HG03066 (cell line): ENCODE results near the gene GRID2IP.
"Not testable (repeated sequence)": the region's sequence is repeated elsewhere in the genome, so short reads cannot be mapped to it uniquely, and the experiment has no call there.

Experiments used
- ATAC-seq: cut with Tn5 transposase; IDR thresholded peaks from one replicate; pipeline ENCODE4 v1.9.1; 2021; ENCODE audit warnings: low read depth; ENCODE audit not compliant: unreplicated experiment

Gene GRID2IP

GRCh38 chr7:6551016-6551511, at the start of gene GRID2IP:
Gene GRID2IP, minus strand, starts transcription at chr7:6551461. Its CDS starts 25 bp downstream, at chr7:6551436.
- no peak for ATAC-seq

GRCh38 chr7:6600093-6600492, 48.8 kb upstream of the GRID2IP start:
- no peak for ATAC-seq

GRCh38 chr7:6590645-6591110, 39.4 kb upstream of the GRID2IP start:
- ATAC-seq = peak; percentile 32

GRCh38 chr7:6589829-6590644, 38.8 kb upstream of the GRID2IP start, which contains the start of gene INTS15:
Gene INTS15, plus strand, starts transcription at chr7:6590021. Its CDS starts 263 bp downstream, at chr7:6590284.
- ATAC-seq = peak; percentile 78

- no peak for ATAC-seq
These were observed 38.0 kb upstream of the GRID2IP start for GRCh38 chr7:6589151-6589828.

- ATAC-seq = no peak
These were observed 37.3 kb upstream of the GRID2IP start for GRCh38 chr7:6588566-6588965.

- not testable (repeated sequence) for ATAC-seq
These were observed 34.6 kb upstream of the GRID2IP start for GRCh38 chr7:6585746-6586432.

- ATAC-seq = no peak
These were observed 28.2 kb upstream of the GRID2IP start for GRCh38 chr7:6579446-6579845.

GRCh38 chr7:6578114-6579084, 27.1 kb upstream of the GRID2IP start:
- ATAC-seq = no peak

- ATAC-seq = peak; percentile 97
These were observed 26.3 kb upstream of the GRID2IP start, which contains the start of gene ZDHHC4 for GRCh38 chr7:6577369-6578113. Gene ZDHHC4, plus strand, starts transcription at chr7:6577454. Its CDS starts 3,108 bp downstream, at chr7:6580562.

- not testable (repeated sequence) for ATAC-seq
These were observed 25.7 kb upstream of the GRID2IP start for GRCh38 chr7:6576867-6577368.

GRCh38 chr7:6576024-6576866, 25.0 kb upstream of the GRID2IP start:
- no peak for ATAC-seq

- ATAC-seq = no peak
These were observed 24.2 kb upstream of the GRID2IP start for GRCh38 chr7:6575281-6576023.

GRCh38 chr7:6571160-6571779, 20.0 kb upstream of the GRID2IP start:
- ATAC-seq = no peak

GRCh38 chr7:6567886-6568285, 16.6 kb upstream of the GRID2IP start:
- no peak for ATAC-seq

- ATAC-seq = no peak
These were observed 14.4 kb upstream of the GRID2IP start for GRCh38 chr7:6565655-6566054.
